K562 (cell line): ENCODE data around the gene PPP4R3B. TPM values are rescaled to one million over a fixed set of nuclear protein-coding genes. Genes with fewer than 3 reads are reported as not detected.

ENCODE experiments used
- CGGBP1 ChIP-seq: fragments of 250-450 bp; sonication (Bioruptor Pico); IDR thresholded peaks from 2 replicates; pipeline ENCODE4 v1.9.0; 2021; ENCODE audit warnings: mild to moderate bottlenecking
- ELF4 ChIP-seq: fragments of 450-650 bp; formaldehyde crosslinking; IDR thresholded peaks from 2 replicates; pipeline ENCODE4 v1.4.0; 2022; ENCODE audit warnings: missing genetic modification characterization
- HOMEZ ChIP-seq: fragments of 250-450 bp; sonication (Bioruptor Pico); IDR thresholded peaks from 2 replicates; pipeline ENCODE4 v1.4.0; 2020; ENCODE audit warnings: mild to moderate bottlenecking, moderate library complexity
- KDM1A ChIP-seq, 2 experiments: fragments of 450-650 bp; IDR thresholded peaks; 2 replicates each; pipeline ENCODE4 v1.6.1; 2016; ENCODE audit warnings: mild to moderate bottlenecking in 2 of 2
- KLF10 ChIP-seq: fragments of 250-450 bp; sonication (Bioruptor Pico); IDR thresholded peaks from 2 replicates; pipeline ENCODE4 v1.6.1; 2021; ENCODE audit warnings: matching md5 sums
- NCOA6 ChIP-seq: fragments of 450-650 bp; IDR thresholded peaks from 2 replicates; pipeline ENCODE4 v1.6.1; 2017; ENCODE audit warnings: mild to moderate bottlenecking
- OTX1 ChIP-seq: fragments of 450-650 bp; formaldehyde crosslinking; IDR thresholded peaks from 2 replicates; pipeline ENCODE4 v1.4.0; 2022; ENCODE audit warnings: mild to moderate bottlenecking
- RFX7 ChIP-seq: fragments of 250-450 bp; sonication (Bioruptor Pico); IDR thresholded peaks from 2 replicates; pipeline ENCODE4 v1.5.1; 2021; ENCODE audit warnings: mild to moderate bottlenecking
- RHOXF2B ChIP-seq: fragments of 250-450 bp; sonication (Bioruptor Pico); conservative IDR thresholded peaks from 2 replicates; pipeline ENCODE4 v1.5.1; 2021
- RREB1 ChIP-seq: fragments of 250-450 bp; sonication (Bioruptor Pico); IDR thresholded peaks from 2 replicates; pipeline ENCODE4 v1.4.0; 2020
- SNIP1 ChIP-seq: fragments of 450-650 bp; IDR thresholded peaks from 2 replicates; pipeline ENCODE4 v1.7.1; 2017; ENCODE audit warnings: low read depth, mild to moderate bottlenecking
- TBL1XR1 ChIP-seq, 2 experiments: IDR thresholded peaks; 2 replicates each; pipeline ENCODE4 v1.6.1; 2012; ENCODE audit warnings: improper control_type of control experiment in 2 of 2, low read length in 2 of 2, mild to moderate bottlenecking in 1 of 2
- ZBTB11 ChIP-seq, 3 experiments: fragments of 200-800 bp in 1 of 3; fragments of 250-450 bp in 1 of 3; fragments of 450-650 bp in 1 of 3; sonication (Bioruptor Pico) in 1 of 3; sonication (Bioruptor generic) in 1 of 3; formaldehyde crosslinking in 1 of 3; IDR thresholded peaks; 2 replicates each; pipeline versions ENCODE4 v1.6.1 to v1.8.0; 2016 to 2022; ENCODE audit warnings: mild to moderate bottlenecking in 2 of 3, missing genetic modification characterization in 2 of 3, missing compliant biosample characterization in 1 of 3, moderate library complexity in 1 of 3
- ZBTB2 ChIP-seq: fragments of 450-650 bp; IDR thresholded peaks from 2 replicates; pipeline ENCODE4 v1.6.1; 2016; ENCODE audit warnings: antibody characterized with exemption
- ZFP1 ChIP-seq: fragments of 450-650 bp; formaldehyde crosslinking; IDR thresholded peaks from 2 replicates; pipeline ENCODE4 v1.4.0; 2020; ENCODE audit warnings: mild to moderate bottlenecking, mixed read lengths
- ZFP36 ChIP-seq: fragments of 150-350 bp; IDR thresholded peaks from 2 replicates; pipeline ENCODE4 v1.6.1; 2018; ENCODE audit warnings: low read length, low read depth; ENCODE audit not compliant: partially characterized antibody
- ZNF668 ChIP-seq: fragments of 250-450 bp; sonication (Bioruptor Pico); IDR thresholded peaks from 2 replicates; pipeline ENCODE4 v1.8.0; 2022; ENCODE audit warnings: mild to moderate bottlenecking, inconsistent platforms
- ZNF778 ChIP-seq: fragments of 450-650 bp; formaldehyde crosslinking; IDR thresholded peaks from 2 replicates; pipeline ENCODE4 v1.4.0; 2020; ENCODE audit warnings: mild to moderate bottlenecking, moderate library complexity
- polyA plus RNA-seq, 8 experiments: library from polyadenylated mRNA; depleted of rRNA in 4 of 8; stranded (reverse) in 5 of 8; unstranded in 3 of 8; fragments of >200 nt; fragmentation: Nextera tagmentation in 2 of 8; fragmentation: Illumina TruSeq in 1 of 8; extraction: Ambion mirVana in 2 of 8; extraction: Trizol in 1 of 8; gene quantifications; 2 replicates each; pipeline versions ENCODE4 v1.2.1 to v1.2.3, GENCODE V29; 2011 to 2014; ENCODE audit warnings: inconsistent platforms in 1 of 8, missing spikeins in 1 of 8
- total RNA-seq, 7 experiments: library from RNA; depleted of rRNA in 6 of 7; stranded (reverse); fragments of >200 nt in 6 of 7; fragmentation: Illumina TruSeq in 2 of 7; extraction: Trizol in 2 of 7; gene quantifications; 2 replicates each; pipeline versions ENCODE4 v1.2.1 to v1.2.3, GENCODE V29; 2011 to 2021; ENCODE audit warnings: low replicate concordance in 1 of 7

The PPP4R3B gene
- total and polyA plus RNA-seq, 9 of the 15 experiments (the other 6 are each of a cell fraction or from before 2014, with no cell fraction given) = 13.2 to 59.2 (median 41.9) TPM

GRCh38 chr2:55618025-55618274, 528 bp upstream of the PPP4R3B start (continued):
- 0 out of 2 replicates have a peak, but pooled peaks have one; percentile 18 for TF ChIP-seq HOMEZ (CRISPR knock-in tag)
- peak in 1 of 3 experiments; percentile 34; a peak in 1 of 6 replicates for TF ChIP-seq ZBTB11 (CRISPR knock-in tag; IDR thresholded peaks at IDR 0.05)
- TF ChIP-seq NCOA6 = no peak
- no peak for TF ChIP-seq ZNF668 (CRISPR knock-in tag)
- TF ChIP-seq OTX1 (CRISPR knock-in tag) = no peak
- TF ChIP-seq TBL1XR1 (IDR thresholded peaks at IDR 0.05; ENCODE audit: low read length in 2 of 2) = no peak
- no peak for TF ChIP-seq RHOXF2B (CRISPR knock-in tag)
- TF ChIP-seq ZFP1 (CRISPR knock-in tag) = 0 out of 2 replicates have a peak, but pooled peaks have one; percentile 53
- no peak for TF ChIP-seq CGGBP1
- 0 out of 2 replicates have a peak, but pooled peaks have one; percentile 12 for TF ChIP-seq RREB1 (CRISPR knock-in tag)
- no peak for TF ChIP-seq ELF4
- TF ChIP-seq KDM1A (IDR thresholded peaks at IDR 0.05) = no peak
- no peak for TF ChIP-seq ZNF778 (CRISPR knock-in tag)
- TF ChIP-seq ZBTB2 = no peak
- TF ChIP-seq KLF10 (CRISPR knock-in tag) = no peak
- no peak for TF ChIP-seq RFX7 (CRISPR knock-in tag)
- TF ChIP-seq SNIP1 = no peak
- TF ChIP-seq ZFP36 = no peak
